Measurements from ENCODE around the gene NFATC2.

Gene NFATC2

GRCh38 chr20:51360451-51361201 is 181.9 kb downstream of the NFATC2 start:
- Histone ChIP-seq H3K36me3 (ENCODE audit: insufficient read depth, low read length) (no peaks in the 10 kb centered on the region), H3K4me1 (ENCODE audit: insufficient read depth, low read length) (no peaks in the 10 kb centered on the region; the same call in 1 of the 2 replicates), H3K9ac (ENCODE audit: low read depth, low read length) (no peak overlapping the region), H3K9me3 (ENCODE audit: control insufficient read depth, insufficient read depth, low read length) (peaks cover 4% of the 10 kb centered on the region; the same call in 1 of the 2 replicates)

GRCh38 chr20:51359947-51360346 is 182.6 kb downstream of the NFATC2 start:
- no peak overlapping the region for H3K9ac ChIP-seq (ENCODE audit: low read depth, low read length)
- H3K36me3 ChIP-seq (ENCODE audit: insufficient read depth, low read length) = no peaks in the 10 kb centered on the region
- H3K4me1 ChIP-seq (ENCODE audit: insufficient read depth, low read length) = no peaks in the 10 kb centered on the region
- peaks cover 4% of the 10 kb centered on the region; the same call in 1 of the 2 replicates for H3K9me3 ChIP-seq (ENCODE audit: control insufficient read depth, insufficient read depth, low read length)

- peaks cover 2% of the 10 kb centered on the region; the same call in 1 of the 2 replicates for H3K4me1 ChIP-seq (ENCODE audit: insufficient read depth, low read length)
- peaks cover 4% of the 10 kb centered on the region; the same call in 1 of the 2 replicates for H3K9me3 ChIP-seq (ENCODE audit: control insufficient read depth, insufficient read depth, low read length)
- no peak overlapping the region for H3K9ac ChIP-seq (ENCODE audit: low read depth, low read length)
- no peaks in the 10 kb centered on the region for H3K36me3 ChIP-seq (ENCODE audit: insufficient read depth, low read length)
These were observed 183.1 kb downstream of the NFATC2 start for GRCh38 chr20:51359401-51359800.

- Histone ChIP-seq H3K36me3 (ENCODE audit: insufficient read depth, low read length) (no peaks in the 10 kb centered on the region), H3K4me1 (ENCODE audit: insufficient read depth, low read length) (peaks cover 6% of the 10 kb centered on the region; the same call in 1 of the 2 replicates), H3K9ac (ENCODE audit: low read depth, low read length) (no peak overlapping the region), H3K9me3 (ENCODE audit: control insufficient read depth, insufficient read depth, low read length) (no peaks in the 10 kb centered on the region; the same call in 1 of the 2 replicates)
These were observed 184.3 kb downstream of the NFATC2 start for GRCh38 chr20:51358032-51358724.

- peaks cover 6% of the 10 kb centered on the region; the same call in 1 of the 2 replicates for H3K4me1 ChIP-seq (ENCODE audit: insufficient read depth, low read length)
- H3K9ac ChIP-seq (ENCODE audit: low read depth, low read length) = no peak overlapping the region
- no peaks in the 10 kb centered on the region for H3K36me3 ChIP-seq (ENCODE audit: insufficient read depth, low read length)
- H3K9me3 ChIP-seq (ENCODE audit: control insufficient read depth, insufficient read depth, low read length) = no peaks in the 10 kb centered on the region
These were observed 185.0 kb downstream of the NFATC2 start for GRCh38 chr20:51357543-51357942.

- H3K9ac ChIP-seq (ENCODE audit: low read depth, low read length) = no peak overlapping the region
- H3K9me3 ChIP-seq (ENCODE audit: control insufficient read depth, insufficient read depth, low read length) = no peaks in the 10 kb centered on the region
- no peaks in the 10 kb centered on the region for H3K36me3 ChIP-seq (ENCODE audit: insufficient read depth, low read length)
- H3K4me1 ChIP-seq (ENCODE audit: insufficient read depth, low read length) = peaks cover 6% of the 10 kb centered on the region; the same call in 1 of the 2 replicates
These were observed 185.6 kb downstream of the NFATC2 start for GRCh38 chr20:51356871-51357270.

GRCh38 chr20:51354769-51355319 is 187.7 kb downstream of the NFATC2 start:
- Histone ChIP-seq H3K4me1 (ENCODE audit: insufficient read depth, low read length) (peaks cover 6% of the 10 kb centered on the region; the same call in 1 of the 2 replicates), H3K9me3 (ENCODE audit: control insufficient read depth, insufficient read depth, low read length) (no peaks in the 10 kb centered on the region), H3K9ac (ENCODE audit: low read depth, low read length) (no peak overlapping the region), H3K36me3 (ENCODE audit: insufficient read depth, low read length) (no peaks in the 10 kb centered on the region)

GRCh38 chr20:51354191-51354768 is 188.2 kb downstream of the NFATC2 start:
- no peak overlapping the region for H3K9ac ChIP-seq (ENCODE audit: low read depth, low read length)
- H3K36me3 ChIP-seq (ENCODE audit: insufficient read depth, low read length) = no peaks in the 10 kb centered on the region
- H3K9me3 ChIP-seq (ENCODE audit: control insufficient read depth, insufficient read depth, low read length) = no peaks in the 10 kb centered on the region
- H3K4me1 ChIP-seq (ENCODE audit: insufficient read depth, low read length) = peaks cover 6% of the 10 kb centered on the region; the same call in 1 of the 2 replicates

GRCh38 chr20:51353491-51353890 is 189.0 kb downstream of the NFATC2 start:
- Histone ChIP-seq H3K4me1 (ENCODE audit: insufficient read depth, low read length) (peaks cover 6% of the 10 kb centered on the region; the same call in 1 of the 2 replicates), H3K9ac (ENCODE audit: low read depth, low read length) (no peak overlapping the region), H3K9me3 (ENCODE audit: control insufficient read depth, insufficient read depth, low read length) (no peaks in the 10 kb centered on the region), H3K36me3 (ENCODE audit: insufficient read depth, low read length) (no peaks in the 10 kb centered on the region)

GRCh38 chr20:51352791-51353190 is 189.7 kb downstream of the NFATC2 start:
- H3K36me3 ChIP-seq (ENCODE audit: insufficient read depth, low read length) = no peaks in the 10 kb centered on the region
- peaks cover 6% of the 10 kb centered on the region; the same call in 1 of the 2 replicates for H3K4me1 ChIP-seq (ENCODE audit: insufficient read depth, low read length)
- no peaks in the 10 kb centered on the region for H3K9me3 ChIP-seq (ENCODE audit: control insufficient read depth, insufficient read depth, low read length)
- H3K9ac ChIP-seq (ENCODE audit: low read depth, low read length) = no peak overlapping the region

GRCh38 chr20:51350941-51351631 is 191.4 kb downstream of the NFATC2 start:
- Histone ChIP-seq H3K36me3 (ENCODE audit: insufficient read depth, low read length) (no peaks in the 10 kb centered on the region), H3K4me1 (ENCODE audit: insufficient read depth, low read length) (peaks cover 6% of the 10 kb centered on the region; the same call in 1 of the 2 replicates), H3K9ac (ENCODE audit: low read depth, low read length) (no peak overlapping the region), H3K9me3 (ENCODE audit: control insufficient read depth, insufficient read depth, low read length) (no peaks in the 10 kb centered on the region)

- H3K9me3 ChIP-seq (ENCODE audit: control insufficient read depth, insufficient read depth, low read length) = no peaks in the 10 kb centered on the region
- H3K36me3 ChIP-seq (ENCODE audit: insufficient read depth, low read length) = no peaks in the 10 kb centered on the region
- no peaks in the 10 kb centered on the region for H3K4me1 ChIP-seq (ENCODE audit: insufficient read depth, low read length)
- no peak overlapping the region for H3K9ac ChIP-seq (ENCODE audit: low read depth, low read length)
These were observed 193.6 kb downstream of the NFATC2 start for GRCh38 chr20:51348876-51349275.

- Histone ChIP-seq H3K36me3 (ENCODE audit: insufficient read depth, low read length) (no peaks in the 10 kb centered on the region), H3K4me1 (ENCODE audit: insufficient read depth, low read length) (no peaks in the 10 kb centered on the region), H3K9me3 (ENCODE audit: control insufficient read depth, insufficient read depth, low read length) (peaks cover 4% of the 10 kb centered on the region; the same call in 1 of the 2 replicates), H3K9ac (ENCODE audit: low read depth, low read length) (no peak overlapping the region)
These were observed 194.7 kb downstream of the NFATC2 start for GRCh38 chr20:51347831-51348230.
